Peyer's patch (tissue), 4 donors: ENCODE results near the gene KYNU.

Experiments
- POLR2A ChIP-seq, 2 donors: fragments of 450-650 bp; IDR thresholded peaks; one replicate each; pipeline ENCODE4 v1.5.1; 2017; ENCODE audit warnings: antibody characterized with exemption in 2 of 2, mild to moderate bottlenecking in 2 of 2, moderate library complexity in 2 of 2
- TF ChIP-seq, protein P1 (sequence below), 6 experiments: fragments of 450-650 bp in 4 of 6; fragments of 200-600 bp in 2 of 6; sonication (generic) in 1 of 6; IDR thresholded peaks; one replicate each; pipeline ENCODE4 v1.5.1; 2017 to 2019; ENCODE audit warnings: antibody characterized with exemption in 6 of 6, mild to moderate bottlenecking in 3 of 6, moderate library complexity in 1 of 6

DNA sequence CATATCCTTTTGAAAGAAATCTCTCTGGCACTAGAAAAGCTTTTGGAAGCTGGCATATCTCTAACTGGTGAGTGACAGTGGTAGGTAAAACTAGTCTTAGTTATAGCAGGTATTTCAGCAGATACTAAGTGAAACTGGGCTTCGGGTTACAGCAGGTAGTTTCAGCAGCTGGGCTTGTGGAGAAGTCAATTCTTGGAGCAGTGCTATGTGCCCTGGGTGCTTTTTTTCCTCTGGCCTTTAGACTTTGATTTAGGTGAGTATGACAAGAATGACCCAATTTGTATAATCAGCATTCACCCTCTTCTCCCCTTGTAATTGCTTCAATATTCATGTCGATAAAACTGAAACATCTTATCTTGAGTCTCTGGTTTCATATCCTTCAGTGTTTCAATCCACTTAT lies 123.1 kb downstream of the KYNU start:
- TF ChIP-seq, protein P1, sequence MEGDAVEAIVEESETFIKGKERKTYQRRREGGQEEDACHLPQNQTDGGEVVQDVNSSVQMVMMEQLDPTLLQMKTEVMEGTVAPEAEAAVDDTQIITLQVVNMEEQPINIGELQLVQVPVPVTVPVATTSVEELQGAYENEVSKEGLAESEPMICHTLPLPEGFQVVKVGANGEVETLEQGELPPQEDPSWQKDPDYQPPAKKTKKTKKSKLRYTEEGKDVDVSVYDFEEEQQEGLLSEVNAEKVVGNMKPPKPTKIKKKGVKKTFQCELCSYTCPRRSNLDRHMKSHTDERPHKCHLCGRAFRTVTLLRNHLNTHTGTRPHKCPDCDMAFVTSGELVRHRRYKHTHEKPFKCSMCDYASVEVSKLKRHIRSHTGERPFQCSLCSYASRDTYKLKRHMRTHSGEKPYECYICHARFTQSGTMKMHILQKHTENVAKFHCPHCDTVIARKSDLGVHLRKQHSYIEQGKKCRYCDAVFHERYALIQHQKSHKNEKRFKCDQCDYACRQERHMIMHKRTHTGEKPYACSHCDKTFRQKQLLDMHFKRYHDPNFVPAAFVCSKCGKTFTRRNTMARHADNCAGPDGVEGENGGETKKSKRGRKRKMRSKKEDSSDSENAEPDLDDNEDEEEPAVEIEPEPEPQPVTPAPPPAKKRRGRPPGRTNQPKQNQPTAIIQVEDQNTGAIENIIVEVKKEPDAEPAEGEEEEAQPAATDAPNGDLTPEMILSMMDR (IDR thresholded peaks at IDR 0.05) = no peak
- no peak for TF ChIP-seq POLR2A (IDR thresholded peaks at IDR 0.05)
